CD14-positive monocyte (primary cell): ENCODE results near the gene TAC3. TPM values are rescaled to one million over a fixed set of nuclear protein-coding genes. Genes with fewer than 3 reads are reported as not detected.
"Not testable (repeated sequence)": the region's sequence is repeated elsewhere in the genome, so short reads cannot be mapped to it uniquely, and the experiment has no call there.

Experiments
- DNase-seq, 3 donors: peaks; one replicate each; pipeline ENCODE4 v3.0.0-alpha.2; 2011 to 2022
- H2AFZ ChIP-seq: 2 replicates; pipeline ENCODE4 v1.6.0; 2012; ENCODE audit warnings: mild to moderate bottlenecking, low read depth, low read length, inconsistent platforms; ENCODE audit not compliant: insufficient read depth, poor library complexity, severe bottlenecking
- H3K27ac ChIP-seq, 2 donors: 1 replicate in 1 of 2; 2 replicates in 1 of 2; pipeline ENCODE4 v1.5.1; 2012 to 2013; ENCODE audit warnings: low read length in 2 of 2, control low read depth in 1 of 2, inconsistent platforms in 1 of 2, low read depth in 1 of 2, mild to moderate bottlenecking in 1 of 2
- H3K27me3 ChIP-seq, 2 donors: one replicate each; pipeline versions ENCODE4 v1.6.0 to v1.6.1; 2011 to 2013; ENCODE audit warnings: low read length in 2 of 2; ENCODE audit not compliant: control insufficient read depth in 2 of 2, insufficient read depth in 2 of 2
- H3K36me3 ChIP-seq, 2 donors: replicated peaks in 1 of 2; 1 replicate in 1 of 2; 2 replicates in 1 of 2; pipeline versions ENCODE4 v1.5.1 to v1.6.1; 2012 to 2013; ENCODE audit warnings: low read length in 2 of 2, control low read depth in 1 of 2, inconsistent platforms in 1 of 2, mild to moderate bottlenecking in 1 of 2; ENCODE audit not compliant: insufficient read depth in 2 of 2, control insufficient read depth in 1 of 2
- H3K4me1 ChIP-seq, 2 donors: 1 replicate in 1 of 2; 2 replicates in 1 of 2; pipeline versions ENCODE4 v1.5.1 to v1.6.1; 2012 to 2013; ENCODE audit warnings: low read length in 2 of 2, control low read depth in 1 of 2, inconsistent platforms in 1 of 2, mild to moderate bottlenecking in 1 of 2, moderate library complexity in 1 of 2; ENCODE audit not compliant: insufficient read depth in 2 of 2, control insufficient read depth in 1 of 2
- H3K4me2 ChIP-seq: replicated peaks from 2 replicates; pipeline ENCODE3; 2012; ENCODE audit warnings: low read length, moderate library complexity, mild to moderate bottlenecking; ENCODE audit not compliant: poor library complexity, severe bottlenecking; ENCODE audit errors: extremely low read depth
- H3K4me3 ChIP-seq, 3 experiments: fragments of 200-600 bp in 1 of 3; sonication (generic) in 1 of 3; replicated peaks in 1 of 3; 1 replicate in 2 of 3; 2 replicates in 1 of 3; pipeline ENCODE4 v1.5.1; 2011 to 2013; ENCODE audit warnings: low read length in 3 of 3, mild to moderate bottlenecking in 3 of 3, control low read depth in 2 of 3, low read depth in 2 of 3, inconsistent platforms in 1 of 3, moderate library complexity in 1 of 3
- H3K79me2 ChIP-seq: 2 replicates; pipeline ENCODE4 v1.6.0; 2012; ENCODE audit warnings: mild to moderate bottlenecking, control low read depth, inconsistent platforms, low read length, moderate library complexity; ENCODE audit not compliant: insufficient read depth
- H3K9ac ChIP-seq: 2 replicates; pipeline ENCODE4 v1.6.0; 2017; ENCODE audit warnings: low read length, mild to moderate bottlenecking; ENCODE audit not compliant: insufficient read depth, poor library complexity, severe bottlenecking
- H3K9me3 ChIP-seq, 2 donors: replicated peaks in 1 of 2; 1 replicate in 1 of 2; 2 replicates in 1 of 2; pipeline versions ENCODE4 v1.5.1 to v1.6.1; 2012 to 2013; ENCODE audit warnings: low read length in 2 of 2, control low read depth in 1 of 2; ENCODE audit not compliant: control insufficient read depth in 1 of 2, insufficient read depth in 1 of 2
- H4K20me1 ChIP-seq: 2 replicates; pipeline ENCODE4 v1.6.0; 2012; ENCODE audit warnings: mild to moderate bottlenecking, low read length, control low read depth, moderate library complexity; ENCODE audit not compliant: insufficient read depth
- H3K27ac Mint-ChIP-seq, 7 donors: one replicate each; pipeline ENCODE4 v1.8.0; 2020; ENCODE audit warnings: mild to moderate bottlenecking in 7 of 7, mixed read lengths in 7 of 7, moderate library complexity in 6 of 7, inconsistent platforms in 2 of 7
- H3K27me3 Mint-ChIP-seq, 3 donors: one replicate each; pipeline ENCODE4 v1.8.0; 2021 to 2022; ENCODE audit warnings: low read depth in 3 of 3, mild to moderate bottlenecking in 3 of 3, mixed read lengths in 3 of 3, moderate library complexity in 3 of 3, inconsistent platforms in 1 of 3
- H3K36me3 Mint-ChIP-seq, 2 donors: one replicate each; pipeline ENCODE4 v1.8.0; 2020; ENCODE audit warnings: mixed read lengths in 2 of 2, inconsistent platforms in 1 of 2, mild to moderate bottlenecking in 1 of 2
- H3K4me1 Mint-ChIP-seq: one replicate; pipeline ENCODE4 v1.8.0; 2020; ENCODE audit warnings: mild to moderate bottlenecking, mixed read lengths
- H3K4me3 Mint-ChIP-seq, 2 donors: one replicate each; pipeline ENCODE4 v1.8.0; 2020; ENCODE audit warnings: mild to moderate bottlenecking in 2 of 2, mixed read lengths in 2 of 2, moderate library complexity in 1 of 2
- H3K9me3 Mint-ChIP-seq, 7 donors: one replicate each; pipeline ENCODE4 v1.8.0; 2020 to 2022; ENCODE audit warnings: mixed read lengths in 7 of 7, mild to moderate bottlenecking in 6 of 7, moderate library complexity in 6 of 7, inconsistent platforms in 2 of 7
- WGBS: methylation state at CpG from one replicate; pipeline ENCODE4 v1.1.5; 2013; ENCODE audit warnings: missing lambda C conversion rate; ENCODE audit not compliant: insufficient coverage; 5-methylcytosine and 5-hydroxymethylcytosine counted together
- intact Hi-C, 2 donors: fragments of 100-400 bp; cut with micrococcal nuclease; formaldehyde crosslinking; loops; one replicate each; pipeline versions ENCODE4 v1.15.0 to v1.15.1; 2023
- polyA plus RNA-seq, 3 donors: library from polyadenylated mRNA; depleted of rRNA in 1 of 3; unstranded in 2 of 3; stranded (reverse) in 1 of 3; fragments of 300-500 nt in 2 of 3; fragments of >200 nt in 1 of 3; fragmentation: Illumina TruSeq in 2 of 3; gene quantifications; 1 replicate in 2 of 3; 2 replicates in 1 of 3; pipeline ENCODE4 v1.2.3, GENCODE V29; 2012 to 2021

TAC3 gene
- polyA plus RNA-seq, 3 donors, result 0.15 TPM; not detected in 2

DNA sequence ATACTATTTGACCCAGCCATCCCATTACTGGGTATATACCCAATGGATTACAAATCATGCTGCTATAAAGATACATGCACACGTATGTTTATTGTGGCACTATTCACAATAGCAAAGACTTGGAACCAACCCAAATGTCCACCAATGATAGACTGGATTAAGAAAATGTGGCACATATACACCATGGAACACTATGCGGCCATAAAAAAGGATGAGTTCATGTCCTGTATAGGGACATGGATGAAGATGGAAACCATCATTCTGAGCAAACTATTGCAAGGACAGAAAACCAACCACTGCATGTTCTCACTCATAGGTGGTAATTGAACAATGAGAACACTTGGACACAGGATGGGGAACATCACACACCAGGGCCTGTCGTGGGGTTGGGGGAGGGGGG, 42.1 kb downstream of the TAC3 start:
- H3K9me3 ChIP-seq, H3K9me3 Mint-ChIP-seq, H2AFZ ChIP-seq, H3K4me1 Mint-ChIP-seq, DNase-seq, H3K27me3 ChIP-seq, H3K27me3 Mint-ChIP-seq, intact Hi-C loops, H3K9ac ChIP-seq, H3K27ac ChIP-seq, H3K36me3 Mint-ChIP-seq, H3K4me1 ChIP-seq, H3K4me3 Mint-ChIP-seq, H3K27ac Mint-ChIP-seq, H3K4me2 ChIP-seq, H3K4me3 ChIP-seq, H3K79me2 ChIP-seq, H4K20me1 ChIP-seq, H3K36me3 ChIP-seq: not testable (repeated sequence)
- WGBS, result no CpG with 5 or more reads among the region's 3 CpGs

DNA sequence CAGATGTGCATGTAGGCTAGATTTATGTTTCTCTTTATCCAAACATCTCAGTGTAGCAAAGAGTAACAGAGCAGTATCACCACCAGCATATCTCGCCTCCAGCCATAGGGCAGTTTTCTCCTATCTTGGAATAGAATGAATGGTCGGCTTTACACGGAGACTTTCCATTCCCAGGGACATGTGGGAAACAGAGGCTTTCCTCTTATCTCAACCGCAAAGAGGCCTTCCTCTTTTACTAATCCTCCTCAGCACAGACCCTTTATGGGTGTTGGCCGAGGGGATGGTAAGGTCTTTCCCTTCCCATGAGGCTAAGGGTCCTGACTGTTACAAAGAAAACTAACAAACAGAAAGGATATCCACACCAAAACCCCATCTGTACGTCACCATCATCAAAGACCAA, 47.4 kb downstream of the TAC3 start:
- H3K27ac ChIP-seq, DNase-seq, H3K4me1 ChIP-seq, H4K20me1 ChIP-seq, intact Hi-C loops, H3K4me3 ChIP-seq, H3K4me3 Mint-ChIP-seq, H3K36me3 Mint-ChIP-seq, H3K79me2 ChIP-seq, H3K27me3 ChIP-seq, H3K27me3 Mint-ChIP-seq, H3K27ac Mint-ChIP-seq, H3K4me1 Mint-ChIP-seq, H3K36me3 ChIP-seq, H3K4me2 ChIP-seq, H3K9me3 ChIP-seq, H2AFZ ChIP-seq, H3K9ac ChIP-seq: not testable (repeated sequence)
- peaks cover 5 to 14% (median 9%) of the 10 kb centered on the region in 7 donors for H3K9me3 Mint-ChIP-seq
- no CpG with 5 or more reads among the region's 6 CpGs for WGBS

DNA sequence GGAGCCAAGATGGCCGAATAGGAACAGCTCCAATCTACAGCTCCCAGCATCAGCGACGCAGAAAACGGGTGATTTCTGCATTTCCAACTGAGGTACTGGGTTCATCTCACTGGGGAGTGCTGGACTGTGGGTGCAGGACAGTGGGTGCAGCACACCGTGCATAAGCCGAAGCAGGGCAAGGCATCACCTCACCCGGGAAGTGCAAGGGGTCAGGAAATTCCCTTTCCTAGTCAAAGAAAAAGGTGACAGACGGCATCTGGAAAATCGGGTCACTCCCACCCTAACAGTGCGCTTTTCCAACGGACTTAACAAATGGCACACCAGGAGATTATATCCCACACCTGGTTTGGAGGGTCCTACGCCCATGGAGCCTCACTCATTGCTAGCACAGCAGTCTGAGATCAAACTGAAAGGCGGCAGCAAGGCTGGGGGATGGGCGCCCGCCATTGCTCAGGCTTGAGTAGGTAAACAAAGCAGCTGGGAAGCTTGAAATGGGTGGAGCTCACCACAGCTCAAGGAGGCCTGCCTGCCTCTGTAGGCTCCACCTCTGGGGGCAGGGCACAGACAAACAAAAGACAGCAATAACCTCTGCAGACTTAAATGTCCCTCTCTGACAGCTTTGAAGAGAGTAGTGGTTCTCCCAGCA, 50.2 kb downstream of the TAC3 start:
- H3K9me3 ChIP-seq, H2AFZ ChIP-seq, H3K4me3 Mint-ChIP-seq, H3K79me2 ChIP-seq, H3K4me2 ChIP-seq, DNase-seq, intact Hi-C loops, H3K4me3 ChIP-seq, H3K36me3 Mint-ChIP-seq, H3K27ac ChIP-seq, H3K4me1 ChIP-seq, H3K27me3 ChIP-seq, H3K36me3 ChIP-seq, H3K4me1 Mint-ChIP-seq, H3K9ac ChIP-seq, H3K27me3 Mint-ChIP-seq, H4K20me1 ChIP-seq: not testable (repeated sequence)
- Mint-ChIP-seq H3K27ac (peak overlapping the region in 1 of 7 donors; percentile 20), H3K9me3 (peaks cover 9 to 19% (median 12%) of the 10 kb centered on the region in 7 donors)
- 98% methylated on average over 7 of the region's 15 CpGs for WGBS

DNA sequence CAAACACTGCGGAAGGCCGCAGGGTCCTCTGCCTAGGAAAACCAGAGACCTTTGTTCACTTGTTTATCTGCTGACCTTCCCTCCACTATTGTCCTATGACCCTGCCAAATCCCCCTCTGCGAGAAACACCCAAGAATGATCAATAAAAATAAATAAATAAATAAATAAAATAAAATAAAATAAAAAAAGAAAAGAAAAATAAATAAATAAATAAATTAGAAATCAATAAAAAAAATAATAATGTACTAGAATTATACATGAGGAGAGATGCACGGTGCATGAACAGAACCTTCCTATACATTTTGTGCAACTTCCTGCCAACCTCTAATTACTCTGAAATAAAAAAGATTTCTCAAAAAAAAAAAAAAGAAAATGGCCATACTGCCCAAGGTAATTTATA, 51.2 kb downstream of the TAC3 start:
- H3K79me2 ChIP-seq, H3K4me3 Mint-ChIP-seq, intact Hi-C loops, H3K36me3 ChIP-seq, H3K27ac ChIP-seq, H3K4me1 ChIP-seq, H2AFZ ChIP-seq, H3K9ac ChIP-seq, H3K4me3 ChIP-seq, H3K9me3 ChIP-seq, DNase-seq, H4K20me1 ChIP-seq, H3K27me3 ChIP-seq, H3K4me2 ChIP-seq, H3K27me3 Mint-ChIP-seq, H3K36me3 Mint-ChIP-seq, H3K27ac Mint-ChIP-seq, H3K4me1 Mint-ChIP-seq: not testable (repeated sequence)
- peaks cover 11 to 22% (median 12%) of the 10 kb centered on the region in 7 donors for H3K9me3 Mint-ChIP-seq
- WGBS, result no CpG with 5 or more reads among the region's 4 CpGs
